ENCODE results near the gene FBXO31. TPM values are rescaled to one million over a fixed set of nuclear protein-coding genes. Genes with fewer than 3 reads are reported as not detected.

The FBXO31 gene
- total RNA-seq, 4 donors from 2014 or later, result 156 to 264 (median 201) TPM

DNA sequence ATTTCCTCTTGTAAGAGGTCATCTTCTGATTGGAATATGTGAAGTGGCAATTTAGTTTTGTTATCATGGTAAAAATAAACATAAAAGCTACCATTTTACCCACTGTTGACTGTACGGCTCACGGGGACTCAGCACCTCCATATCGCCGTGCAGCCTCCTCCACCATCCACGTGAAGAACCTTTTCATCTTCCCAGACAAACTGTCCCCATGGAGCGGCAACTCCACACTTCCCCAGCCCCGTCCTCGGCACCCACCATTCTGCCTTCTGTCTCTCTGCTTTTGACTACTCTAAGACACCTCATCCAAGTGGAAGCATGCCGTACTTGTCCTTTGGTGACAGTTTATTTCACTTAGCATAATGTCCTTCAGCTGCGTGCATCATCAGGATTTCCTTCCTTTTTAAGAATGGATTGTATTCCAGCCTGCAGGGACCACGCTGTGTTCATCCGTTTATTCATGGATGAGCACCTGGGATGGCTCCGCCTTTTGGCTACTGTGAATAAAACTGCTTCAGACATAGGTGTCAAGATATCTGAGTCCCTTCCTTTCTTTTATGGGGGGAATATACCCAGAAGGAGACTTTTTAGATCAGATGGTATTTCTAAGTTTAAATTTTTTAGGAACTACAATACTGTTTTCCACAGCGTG, 14.3 kb downstream of the FBXO31 start:
- Histone ChIP-seq H3K4me3 (no peak overlapping the region), H3K4me1 (peaks cover 69 to 77% of the 10 kb centered on the region in 2 donors), H3K27ac (peak overlapping the region; percentile 71 to 97 (median 93)), H3K9me3 (no peaks in the 10 kb centered on the region), H3K36me3 (no peaks in the 10 kb centered on the region), H3K27me3 (no peaks in the 10 kb centered on the region)
- ATAC-seq, result no peak
- in situ Hi-C loops (cut with MboI; ENCODE audit: low sequenced_read_pairs in 4 of 4), result no loop called here
- DNase-seq, result no peak
- TF ChIP-seq POLR2A (IDR thresholded peaks at IDR 0.05), result no peak
- TF ChIP-seq, protein P1, sequence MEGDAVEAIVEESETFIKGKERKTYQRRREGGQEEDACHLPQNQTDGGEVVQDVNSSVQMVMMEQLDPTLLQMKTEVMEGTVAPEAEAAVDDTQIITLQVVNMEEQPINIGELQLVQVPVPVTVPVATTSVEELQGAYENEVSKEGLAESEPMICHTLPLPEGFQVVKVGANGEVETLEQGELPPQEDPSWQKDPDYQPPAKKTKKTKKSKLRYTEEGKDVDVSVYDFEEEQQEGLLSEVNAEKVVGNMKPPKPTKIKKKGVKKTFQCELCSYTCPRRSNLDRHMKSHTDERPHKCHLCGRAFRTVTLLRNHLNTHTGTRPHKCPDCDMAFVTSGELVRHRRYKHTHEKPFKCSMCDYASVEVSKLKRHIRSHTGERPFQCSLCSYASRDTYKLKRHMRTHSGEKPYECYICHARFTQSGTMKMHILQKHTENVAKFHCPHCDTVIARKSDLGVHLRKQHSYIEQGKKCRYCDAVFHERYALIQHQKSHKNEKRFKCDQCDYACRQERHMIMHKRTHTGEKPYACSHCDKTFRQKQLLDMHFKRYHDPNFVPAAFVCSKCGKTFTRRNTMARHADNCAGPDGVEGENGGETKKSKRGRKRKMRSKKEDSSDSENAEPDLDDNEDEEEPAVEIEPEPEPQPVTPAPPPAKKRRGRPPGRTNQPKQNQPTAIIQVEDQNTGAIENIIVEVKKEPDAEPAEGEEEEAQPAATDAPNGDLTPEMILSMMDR (IDR thresholded peaks at IDR 0.05 in 4 of 5, conservative IDR thresholded peaks at IDR 0.05 in 1 of 5), result no peak
- intact Hi-C loops (cut with DNase I; ENCODE audit: low total_unique reads), result no loop called here

DNA sequence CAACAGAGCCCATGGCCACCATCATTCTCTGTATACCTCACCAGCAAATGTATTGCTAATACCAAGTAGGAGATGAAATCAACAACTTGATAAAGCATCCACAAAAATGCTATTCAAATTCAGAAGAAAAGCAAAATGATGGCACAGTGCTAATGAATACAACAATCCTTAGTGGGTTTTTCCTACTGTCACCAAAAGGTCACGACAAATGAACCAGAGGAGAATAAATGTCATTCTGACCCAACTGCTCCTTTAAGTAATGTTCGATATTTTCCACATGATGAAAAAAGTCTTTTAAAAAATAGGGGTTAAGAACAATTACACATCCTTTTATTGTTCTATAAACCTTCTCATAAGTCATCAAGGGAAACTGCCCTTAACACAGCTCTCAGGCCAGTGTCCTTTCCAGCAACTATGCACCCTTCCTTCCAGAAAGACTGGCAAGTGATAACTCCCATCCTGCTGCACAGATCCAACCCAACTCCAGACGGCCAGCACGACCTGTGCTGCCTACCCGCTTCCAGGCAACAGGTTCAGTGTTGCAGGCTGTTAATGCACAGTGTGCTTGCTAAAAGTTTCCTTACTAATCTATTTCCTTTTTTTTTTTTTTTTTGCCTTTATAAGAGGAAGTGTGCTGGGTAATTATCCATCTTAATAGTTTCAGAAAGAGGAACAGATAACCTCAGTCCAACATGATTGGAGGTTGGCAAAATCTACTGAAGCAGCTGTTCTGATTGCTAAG, 15.4 kb downstream of the FBXO31 start:
- DNase-seq (no peak), ATAC-seq (no peak)
- intact Hi-C loops (cut with DNase I; ENCODE audit: low total_unique reads) (no loop called here), in situ Hi-C loops (cut with MboI; ENCODE audit: low sequenced_read_pairs in 4 of 4) (no loop called here)
- Histone ChIP-seq H3K27me3 (no peaks in the 10 kb centered on the region), H3K4me1 (peaks cover 70 to 87% of the 10 kb centered on the region in 2 donors), H3K36me3 (no peaks in the 10 kb centered on the region), H3K9me3 (no peaks in the 10 kb centered on the region), H3K4me3 (no peak overlapping the region), H3K27ac (peak overlapping the region; percentile 71 to 97 (median 93))
- TF ChIP-seq, protein P1 (IDR thresholded peaks at IDR 0.05 in 4 of 5, conservative IDR thresholded peaks at IDR 0.05 in 1 of 5), result no peak

DNA sequence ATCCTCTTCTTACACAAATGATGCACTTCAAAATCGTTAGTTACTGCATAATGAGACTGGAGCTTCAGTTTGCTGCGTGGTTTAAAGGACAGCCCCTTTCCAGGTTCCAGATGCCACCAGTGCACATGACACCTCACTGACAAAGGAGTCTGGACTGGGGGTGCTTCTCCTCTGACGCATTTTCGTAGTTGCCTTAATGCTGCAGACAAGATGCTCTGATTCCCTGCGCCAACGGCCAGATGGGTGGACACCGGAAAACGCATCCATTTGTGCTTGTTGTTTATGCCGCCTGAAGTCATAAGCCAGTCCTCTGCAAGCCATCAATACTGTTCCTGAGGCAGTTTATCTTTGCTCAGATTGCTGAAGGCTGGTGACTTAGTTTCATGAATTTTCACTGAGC, 16.0 kb downstream of the FBXO31 start:
- Histone ChIP-seq H3K27ac (peak overlapping the region in 3 of 4 donors; percentile 93 to 97 (median 93)), H3K9me3 (no peaks in the 10 kb centered on the region), H3K27me3 (no peaks in the 10 kb centered on the region), H3K4me1 (peaks cover 75 to 94% of the 10 kb centered on the region in 2 donors), H3K36me3 (no peaks in the 10 kb centered on the region), H3K4me3 (no peak overlapping the region)
- intact Hi-C loops (cut with DNase I; ENCODE audit: low total_unique reads), result no loop called here
- DNase-seq (no peak), ATAC-seq (no peak)
- in situ Hi-C loops (cut with MboI; ENCODE audit: low sequenced_read_pairs in 4 of 4), result no loop called here
- TF ChIP-seq, protein P1 (IDR thresholded peaks at IDR 0.05 in 4 of 5, conservative IDR thresholded peaks at IDR 0.05 in 1 of 5), result no peak
- no peak for TF ChIP-seq POLR2A (IDR thresholded peaks at IDR 0.05)

DNA sequence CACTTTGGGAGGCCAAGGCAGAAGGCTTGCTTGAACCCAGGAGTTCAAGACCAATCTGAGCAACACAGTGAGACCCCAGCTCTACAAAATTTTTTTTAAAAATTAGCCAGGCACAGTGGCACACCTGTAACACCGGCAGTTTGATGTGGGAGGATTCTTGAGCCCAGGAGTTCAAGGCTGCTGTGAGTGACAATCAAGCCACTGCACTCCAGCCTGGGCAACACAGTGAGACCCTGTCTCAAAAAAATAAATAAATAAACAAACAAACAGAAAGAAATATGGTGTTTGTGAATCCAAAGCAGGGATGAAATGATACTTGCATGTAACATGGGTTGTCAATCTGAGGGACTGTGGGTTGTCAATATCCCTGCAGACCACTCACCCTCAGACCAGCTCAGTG, 16.6 kb downstream of the FBXO31 start:
- in situ Hi-C loops (cut with MboI; ENCODE audit: low sequenced_read_pairs in 4 of 4) (no loop called here), intact Hi-C loops (cut with DNase I; ENCODE audit: low total_unique reads) (no loop called here)
- TF ChIP-seq, protein P1 (IDR thresholded peaks at IDR 0.05 in 4 of 5, conservative IDR thresholded peaks at IDR 0.05 in 1 of 5), result no peak
- TF ChIP-seq POLR2A (IDR thresholded peaks at IDR 0.05), result no peak
- Histone ChIP-seq H3K27ac (peak overlapping the region; percentile 92 to 97 (median 93)), H3K36me3 (no peaks in the 10 kb centered on the region), H3K4me1 (peaks cover 80 to 96% of the 10 kb centered on the region in 2 donors), H3K27me3 (no peaks in the 10 kb centered on the region), H3K4me3 (no peak overlapping the region), H3K9me3 (no peaks in the 10 kb centered on the region)
- ATAC-seq, result no peak
- no peak for DNase-seq

All from gastrocnemius medialis (tissue), 4 donors.